Testis (tissue), 3 donors: ENCODE results near the gene STAM. TPM values are rescaled to one million over a fixed set of nuclear protein-coding genes. Genes with fewer than 3 reads are reported as not detected.

ENCODE experiments used
- DNase-seq: peaks from one replicate; pipeline ENCODE4 v3.0.0-alpha.2; 2019
- H3K27ac ChIP-seq, 2 donors: fragments of 200-600 bp; sonication (generic); one replicate each; pipeline ENCODE4 v1.5.1; 2019
- H3K27me3 ChIP-seq: fragments of 200-600 bp; sonication (generic); one replicate; pipeline ENCODE4 v1.5.1; 2019
- H3K36me3 ChIP-seq: fragments of 200-600 bp; sonication (generic); one replicate; pipeline ENCODE4 v1.5.1; 2017; ENCODE audit warnings: low read depth; ENCODE audit errors: missing control alignments
- H3K4me1 ChIP-seq: fragments of 200-600 bp; sonication (generic); one replicate; pipeline ENCODE4 v1.5.1; 2019
- H3K4me3 ChIP-seq, 2 donors: fragments of 200-600 bp; sonication (generic); one replicate each; pipeline ENCODE4 v1.5.1; 2017 to 2019
- H3K9me3 ChIP-seq: fragments of 200-600 bp; sonication (generic); one replicate; pipeline ENCODE4 v1.5.1; 2017
- CTCF ChIP-seq, 3 experiments: fragments of 450-650 bp in 2 of 3; fragments of 200-600 bp in 1 of 3; sonication (generic) in 1 of 3; IDR thresholded peaks; one replicate each; pipeline ENCODE4 v1.5.1; 2016 to 2019; ENCODE audit warnings: antibody characterized with exemption in 3 of 3, mild to moderate bottlenecking in 2 of 3, moderate library complexity in 1 of 3
- POLR2A ChIP-seq: fragments of 450-650 bp; IDR thresholded peaks from one replicate; pipeline ENCODE4 v1.6.1; 2017; ENCODE audit warnings: antibody characterized with exemption, mild to moderate bottlenecking, moderate library complexity
- WGBS, 2 donors: methylation state at CpG; one replicate each; pipeline ENCODE4 v1.1.5; 2018; 5-methylcytosine and 5-hydroxymethylcytosine counted together
- intact Hi-C: fragments of 100-400 bp; cut with DNase I; formaldehyde crosslinking; loops from one replicate; pipeline ENCODE4 v1.15.1; 2023; ENCODE audit warnings: low total_unique reads
- polyA plus RNA-seq: library from polyadenylated mRNA; stranded (reverse); fragments of 350-450 nt; fragmentation: Illumina TruSeq; extraction: RNeasy Lipid Tissue Mini Kit (QIAGEN cat#74804); gene quantifications from one replicate; pipeline ENCODE4 v1.2.3, GENCODE V29; 2014; ENCODE audit warnings: low read depth, low replicate concordance; ENCODE audit not compliant: insufficient read depth
- total RNA-seq, 2 donors: library from RNA; depleted of rRNA; stranded (reverse); fragments of >200 nt; gene quantifications; one replicate each; pipeline ENCODE4 v1.2.3, GENCODE V29; 2016

STAM gene
- total and polyA plus RNA-seq, 3 donors from 2014 or later: 23.7 to 40.9 (median 40.6) TPM

- intact Hi-C loops: no loop called here
- no peak for TF ChIP-seq POLR2A
- no peak for TF ChIP-seq CTCF (IDR thresholded peaks at IDR 0.05)
- H3K27ac ChIP-seq: peak overlapping the region; percentile 56 to 68
- 3 to 6% methylated on average over 19 to 28 of the region's 48 CpGs for WGBS, 2 donors
- no peaks in the 10 kb centered on the region for H3K4me1 ChIP-seq
- no peaks in the 10 kb centered on the region for H3K36me3 ChIP-seq
- DNase-seq: peak; percentile 84
- H3K9me3 ChIP-seq: no peaks in the 10 kb centered on the region
- H3K4me3 ChIP-seq: peak overlapping the region; percentile 76 to 78
- H3K27me3 ChIP-seq: no peaks in the 10 kb centered on the region
These were observed 27.4 kb upstream of the STAM start for GRCh38 chr10:17616403-17617030.

GRCh38 chr10:17617031-17617911 is 26.7 kb upstream of the STAM start, which contains the start of gene HACD1:
Gene HACD1 (minus strand): TSS chr10:17617374. CDS start chr10:17617339, 35 bp downstream.
- no peaks in the 10 kb centered on the region for H3K27me3 ChIP-seq
- no peaks in the 10 kb centered on the region for H3K9me3 ChIP-seq
- 0% methylated on average over 13 to 26 of the region's 92 CpGs for WGBS, 2 donors
- intact Hi-C loops: no loop called here
- TF ChIP-seq POLR2A (no peak), CTCF (IDR thresholded peaks at IDR 0.05) (no peak)
- no peaks in the 10 kb centered on the region for H3K36me3 ChIP-seq
- peak; percentile 76 for DNase-seq
- peak within 1 kb of the TSS; percentile 56 to 68 for H3K27ac ChIP-seq
- H3K4me1 ChIP-seq: no peaks in the 10 kb centered on the region
- peak within 1 kb of the TSS; percentile 76 to 78 for H3K4me3 ChIP-seq

- Histone ChIP-seq H3K4me3 (no peak overlapping the region), H3K4me1 (no peaks in the 10 kb centered on the region), H3K36me3 (no peaks in the 10 kb centered on the region), H3K9me3 (no peaks in the 10 kb centered on the region), H3K27ac (no peak overlapping the region), H3K27me3 (no peaks in the 10 kb centered on the region)
- WGBS, 2 donors: 67% methylated on average over 8 of the region's 8 CpGs
- TF ChIP-seq POLR2A (no peak), CTCF (IDR thresholded peaks at IDR 0.05) (no peak)
- DNase-seq: no peak
- intact Hi-C loops: no loop called here
These were observed 21.9 kb upstream of the STAM start for GRCh38 chr10:17622061-17622460.

GRCh38 chr10:17624996-17625395 is 19.0 kb upstream of the STAM start:
- 71 to 80% methylated on average over 3 of the region's 3 CpGs for WGBS, 2 donors
- DNase-seq: no peak
- no peaks in the 10 kb centered on the region for H3K27me3 ChIP-seq
- H3K27ac ChIP-seq: no peak overlapping the region
- no peak for TF ChIP-seq POLR2A
- TF ChIP-seq CTCF (IDR thresholded peaks at IDR 0.05): no peak
- H3K4me3 ChIP-seq: no peak overlapping the region
- no peaks in the 10 kb centered on the region for H3K9me3 ChIP-seq
- intact Hi-C loops: no loop called here
- no peaks in the 10 kb centered on the region for H3K36me3 ChIP-seq
- no peaks in the 10 kb centered on the region for H3K4me1 ChIP-seq
